Astrocyte of the cerebellum (primary cell): Measurements from ENCODE around the gene ST3GAL2.
"Not testable (repeated sequence)": the region's sequence is repeated elsewhere in the genome, so short reads cannot be mapped to it uniquely, and the experiment has no call there.

ENCODE experiments used
- DNase-seq: peaks from one replicate; pipeline ENCODE4 v3.0.0-alpha.2; 2011; ENCODE audit warnings: low read depth
- H3K4me3 ChIP-seq: 2 replicates; pipeline ENCODE4 v1.5.1; 2011; ENCODE audit warnings: mild to moderate bottlenecking, low read depth, low read length, moderate library complexity
- CTCF ChIP-seq: IDR thresholded peaks from 2 replicates; pipeline ENCODE4 v1.5.1; 2012; ENCODE audit warnings: low read length, low read depth, moderate library complexity, mild to moderate bottlenecking; ENCODE audit errors: missing control alignments
- in situ Hi-C: cut with HindIII; loops from 2 replicates; pipeline ENCODE4 v1.10.0; 2017; ENCODE audit warnings: low sequenced_read_pairs

The ST3GAL2 gene

DNA sequence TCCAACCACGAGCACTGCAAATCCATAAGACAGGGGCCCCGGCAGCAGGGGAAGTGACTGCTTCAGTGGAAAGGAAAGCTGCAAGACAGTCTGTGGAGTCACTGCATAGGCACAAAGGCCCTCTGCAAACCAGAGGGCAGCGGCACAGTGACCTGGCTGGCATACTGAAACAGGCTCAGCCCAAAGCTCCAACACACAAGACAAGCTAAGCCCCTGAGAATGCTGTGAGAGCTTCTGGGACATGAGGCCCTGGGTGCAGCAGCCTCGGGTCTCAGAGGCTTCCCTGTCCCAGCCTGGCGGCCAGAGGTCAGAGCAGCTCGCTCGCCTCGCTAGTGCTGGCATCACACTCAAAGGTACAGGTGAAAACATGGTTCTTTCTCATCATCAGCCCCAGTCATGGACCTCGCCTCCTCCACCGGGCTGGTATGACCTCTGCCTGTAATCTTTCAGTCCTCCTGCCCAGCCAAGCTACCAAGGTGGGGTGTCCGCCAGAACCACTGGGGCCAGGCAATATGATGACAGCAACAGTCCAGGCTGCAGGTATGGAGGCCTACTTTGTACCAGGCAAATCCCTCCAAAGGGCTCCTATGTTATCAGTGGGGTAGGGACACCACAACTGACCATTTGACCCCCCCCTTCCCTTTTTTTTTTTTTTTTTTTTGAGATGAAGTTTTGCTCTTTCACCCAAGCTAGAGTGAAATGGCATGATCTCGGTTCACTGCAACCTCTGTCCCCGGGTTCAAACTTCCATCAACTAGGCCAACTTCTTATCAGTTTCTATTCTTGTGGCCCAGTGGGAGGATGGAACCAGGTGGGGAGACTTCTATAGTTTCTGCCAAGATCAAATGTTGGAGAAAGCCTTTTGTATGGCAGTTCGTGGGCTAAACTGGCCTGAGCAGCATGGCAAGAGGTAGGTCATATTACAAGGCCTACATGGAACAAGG lies 19.2 kb downstream of the ST3GAL2 start:
- no peak for DNase-seq
- H3K4me3 ChIP-seq = no peak overlapping the region
- in situ Hi-C loops = no loop called here
- no peak for TF ChIP-seq CTCF

- no peak for DNase-seq
- in situ Hi-C loops = no loop called here
- no peak for TF ChIP-seq CTCF
- H3K4me3 ChIP-seq = no peak overlapping the region
These were observed 19.9 kb downstream of the ST3GAL2 start for GRCh38 chr16:70418993-70419318.

GRCh38 chr16:70418274-70418992 lies 20.5 kb downstream of the ST3GAL2 start:
- no peak overlapping the region for H3K4me3 ChIP-seq
- TF ChIP-seq CTCF = no peak
- in situ Hi-C loops = no loop called here
- no peak for DNase-seq

DNA sequence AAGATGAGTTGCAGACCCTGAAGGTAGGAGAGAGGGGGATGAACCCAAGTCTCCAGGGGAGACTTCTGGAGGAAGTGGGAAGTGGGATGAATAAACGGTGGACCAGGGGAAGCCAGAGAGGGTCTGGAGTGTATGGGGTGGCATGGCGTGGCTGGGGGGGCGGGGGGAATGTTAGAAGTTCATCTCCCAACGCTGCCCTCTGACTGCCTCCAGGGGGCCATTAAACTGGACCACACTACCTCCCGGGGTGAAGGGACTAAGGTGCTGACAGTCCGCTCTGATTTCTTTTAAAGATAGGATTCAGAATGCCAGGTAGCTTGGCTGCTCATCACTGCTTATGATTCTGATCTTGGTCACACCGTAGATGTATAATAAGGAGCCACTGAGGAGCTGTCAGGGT lies 21.2 kb downstream of the ST3GAL2 start:
- no peak for TF ChIP-seq CTCF
- DNase-seq = no peak
- in situ Hi-C loops = no loop called here
- no peak overlapping the region for H3K4me3 ChIP-seq

- H3K4me3 ChIP-seq = no peak overlapping the region
- in situ Hi-C loops = no loop called here
- TF ChIP-seq CTCF = no peak
- no peak for DNase-seq
These were observed 21.9 kb downstream of the ST3GAL2 start for GRCh38 chr16:70416748-70417616.

DNA sequence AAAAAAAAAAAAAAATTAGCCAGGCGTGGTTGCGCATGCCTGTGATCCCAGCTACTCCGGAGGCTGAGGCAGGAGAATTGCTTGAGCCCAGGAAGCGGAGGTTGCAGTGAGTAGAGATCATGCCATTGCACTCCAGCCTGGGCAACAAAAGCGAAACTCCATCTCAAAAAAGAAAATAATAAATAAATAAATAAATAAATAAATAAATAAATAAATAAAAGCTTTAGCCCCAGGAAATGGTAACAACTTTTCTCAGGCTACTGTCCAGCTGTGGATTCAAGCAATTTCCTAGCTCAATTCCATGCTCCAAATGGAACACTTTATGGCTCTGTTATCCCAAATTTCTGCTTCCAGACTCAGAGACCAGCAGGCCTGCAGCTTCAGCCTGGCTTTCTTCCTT lies 25.3 kb downstream of the ST3GAL2 start:
- DNase-seq, in situ Hi-C loops, H3K4me3 ChIP-seq: not testable (repeated sequence)
